Measurements from ENCODE around the gene CAPS.

CAPS gene

GRCh38 chr19:5935473-5936291, 21.6 kb downstream of the CAPS start:
- no peak for DNase-seq

GRCh38 chr19:5936292-5936592, 22.2 kb downstream of the CAPS start:
- no peak for DNase-seq

GRCh38 chr19:5937550-5937949, 23.5 kb downstream of the CAPS start:
- no peak for DNase-seq

- no peak for DNase-seq
Measured at GRCh38 chr19:5940260-5941208, 26.5 kb downstream of the CAPS start.

GRCh38 chr19:5941673-5942072, 27.6 kb downstream of the CAPS start:
- DNase-seq = no peak

- DNase-seq = no peak
Measured at GRCh38 chr19:5943045-5943444, 29.0 kb downstream of the CAPS start.

GRCh38 chr19:5943623-5944022, 29.6 kb downstream of the CAPS start:
- no peak for DNase-seq

- no peak for DNase-seq
Measured at GRCh38 chr19:5947435-5947834, 33.4 kb downstream of the CAPS start.

GRCh38 chr19:5948752-5949564, 34.9 kb downstream of the CAPS start:
- DNase-seq = peak; percentile 31

- peak; percentile 62 for DNase-seq
Measured at GRCh38 chr19:5949792-5950305, 35.8 kb downstream of the CAPS start.

- DNase-seq = no peak
Measured at GRCh38 chr19:5950741-5951140, 36.7 kb downstream of the CAPS start.

GRCh38 chr19:5951338-5951861, 37.3 kb downstream of the CAPS start:
- no peak for DNase-seq

GRCh38 chr19:5952193-5953029, 38.4 kb downstream of the CAPS start:
- DNase-seq = no peak

- peak; percentile 57 for DNase-seq
Measured at GRCh38 chr19:5953030-5953589, 39.1 kb downstream of the CAPS start.

- DNase-seq = peak; percentile 62
Measured at GRCh38 chr19:5953680-5954213, 39.7 kb downstream of the CAPS start.

- no peak for DNase-seq
Measured at GRCh38 chr19:5954293-5954692, 40.2 kb downstream of the CAPS start.

GRCh38 chr19:5955636-5955935, 41.5 kb downstream of the CAPS start:
- DNase-seq = no peak

GRCh38 chr19:5956323-5956722, 42.3 kb downstream of the CAPS start:
- no peak for DNase-seq

GRCh38 chr19:5956728-5957127, 42.7 kb downstream of the CAPS start:
- no peak for DNase-seq

- no peak for DNase-seq
Measured at GRCh38 chr19:5957170-5957569, 43.1 kb downstream of the CAPS start.

All from activated CD4-positive, alpha-beta T cell treated with anti-CD3 and anti-CD28 coated beads, Interleukin-10, Interleukin-2, amounts not matched to agents 100 ng/mL and 50 ng/mL, durations not matched to agents 16 hours and 8 hours (primary cell).